BJ (cell line): Measurements from ENCODE around the gene DUSP28. TPM values are rescaled to one million over a fixed set of nuclear protein-coding genes. Genes with fewer than 3 reads are reported as not detected.
A peak's percentile ranks its signal among the peaks of the same experiment; 100 is the strongest.

Experiments used
- CTCF ChIA-PET: fragments of 350-600 bp; formaldehyde crosslinking; extraction: SDS; loops from one replicate; lab custom pipeline; 2021; ENCODE audit warnings: antibody characterized with exemption, inconsistent platforms; lab: Yijun Ruan, JAX
- POLR2A ChIA-PET: fragments of 300-600 bp; sonication (Branson Sonifier 250); formaldehyde crosslinking; extraction: SDS; loops from one replicate; lab custom pipeline; 2021; ENCODE audit warnings: antibody characterized with exemption; lab: Charles Lee
- DNase-seq: peaks from one replicate; pipeline ENCODE4 v3.0.0-alpha.2; 2011; ENCODE audit warnings: low read depth
- H3K27me3 ChIP-seq: 2 replicates; pipeline ENCODE4 v1.6.0; 2011; ENCODE audit warnings: low read length; ENCODE audit not compliant: control insufficient read depth, insufficient read depth
- H3K36me3 ChIP-seq: 2 replicates; pipeline ENCODE4 v1.5.1; 2011; ENCODE audit warnings: low read length; ENCODE audit not compliant: control insufficient read depth, insufficient read depth
- H3K4me3 ChIP-seq: 2 replicates; pipeline ENCODE4 v1.5.1; 2011; ENCODE audit warnings: low read depth, mild to moderate bottlenecking, control low read depth, low read length
- polyA plus RNA-seq: library from polyadenylated mRNA; depleted of rRNA; stranded (reverse); fragments of >200 nt; gene quantifications from 2 replicates; pipeline ENCODE4 v1.2.3, GENCODE V29; 2011; rRNA removed
- TF ChIP-seq, protein P1 (sequence below): IDR thresholded peaks from 2 replicates; pipeline ENCODE4 v1.5.1; 2011; ENCODE audit warnings: low read depth, mild to moderate bottlenecking, control low read depth, inconsistent platforms, low read length, moderate library complexity; ENCODE audit not compliant: insufficient read depth

Gene DUSP28
- polyA plus RNA-seq, 1 experiment = 3.1 TPM

DNA sequence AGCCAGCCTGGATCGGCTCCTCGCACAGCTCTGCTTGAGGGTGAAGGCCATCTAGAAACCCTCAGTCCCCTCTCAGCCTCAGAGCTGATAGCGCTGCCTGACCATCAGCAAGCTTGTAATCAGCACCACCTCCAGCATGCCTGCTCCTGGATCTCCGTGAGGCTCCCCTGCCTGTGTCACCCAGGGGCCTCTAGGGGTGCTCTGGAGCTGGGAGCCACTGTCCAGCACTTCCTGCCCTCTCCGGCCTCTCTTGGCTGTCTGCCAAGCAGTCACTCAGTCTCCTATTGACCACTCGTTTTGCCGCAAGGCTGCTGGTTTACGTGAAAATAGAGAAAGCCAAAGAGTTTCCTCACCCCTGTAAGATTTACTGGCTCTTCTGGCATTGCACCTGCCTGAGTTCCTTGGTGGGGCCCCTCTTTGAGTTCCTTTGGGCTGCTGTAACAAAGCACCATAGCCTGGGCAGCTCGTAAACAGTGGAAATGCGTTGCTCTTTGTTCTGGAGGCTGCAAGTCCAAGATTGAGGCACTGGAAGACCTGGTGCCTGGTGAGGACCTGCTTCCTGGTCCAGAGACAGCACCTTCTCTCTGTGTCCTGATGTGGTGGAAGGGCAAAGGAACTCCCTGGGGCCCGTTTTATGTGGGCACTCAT, 44.3 kb downstream of the DUSP28 start:
- POLR2A ChIA-PET = no interaction called here
- DNase-seq = no peak
- H3K27me3 ChIP-seq = no peaks in the 10 kb centered on the region
- H3K36me3 ChIP-seq = no peaks in the 10 kb centered on the region
- CTCF ChIA-PET = interaction anchor here (1.2 to 1.5 kb wide), 2 partner anchors 11 to 236 kb away, joined by 4 to 7 read pairs; no protein-coding TSS in a partner anchor
- H3K4me3 ChIP-seq = no peak overlapping the region
- TF ChIP-seq, protein P1, sequence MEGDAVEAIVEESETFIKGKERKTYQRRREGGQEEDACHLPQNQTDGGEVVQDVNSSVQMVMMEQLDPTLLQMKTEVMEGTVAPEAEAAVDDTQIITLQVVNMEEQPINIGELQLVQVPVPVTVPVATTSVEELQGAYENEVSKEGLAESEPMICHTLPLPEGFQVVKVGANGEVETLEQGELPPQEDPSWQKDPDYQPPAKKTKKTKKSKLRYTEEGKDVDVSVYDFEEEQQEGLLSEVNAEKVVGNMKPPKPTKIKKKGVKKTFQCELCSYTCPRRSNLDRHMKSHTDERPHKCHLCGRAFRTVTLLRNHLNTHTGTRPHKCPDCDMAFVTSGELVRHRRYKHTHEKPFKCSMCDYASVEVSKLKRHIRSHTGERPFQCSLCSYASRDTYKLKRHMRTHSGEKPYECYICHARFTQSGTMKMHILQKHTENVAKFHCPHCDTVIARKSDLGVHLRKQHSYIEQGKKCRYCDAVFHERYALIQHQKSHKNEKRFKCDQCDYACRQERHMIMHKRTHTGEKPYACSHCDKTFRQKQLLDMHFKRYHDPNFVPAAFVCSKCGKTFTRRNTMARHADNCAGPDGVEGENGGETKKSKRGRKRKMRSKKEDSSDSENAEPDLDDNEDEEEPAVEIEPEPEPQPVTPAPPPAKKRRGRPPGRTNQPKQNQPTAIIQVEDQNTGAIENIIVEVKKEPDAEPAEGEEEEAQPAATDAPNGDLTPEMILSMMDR = peak; percentile 57

DNA sequence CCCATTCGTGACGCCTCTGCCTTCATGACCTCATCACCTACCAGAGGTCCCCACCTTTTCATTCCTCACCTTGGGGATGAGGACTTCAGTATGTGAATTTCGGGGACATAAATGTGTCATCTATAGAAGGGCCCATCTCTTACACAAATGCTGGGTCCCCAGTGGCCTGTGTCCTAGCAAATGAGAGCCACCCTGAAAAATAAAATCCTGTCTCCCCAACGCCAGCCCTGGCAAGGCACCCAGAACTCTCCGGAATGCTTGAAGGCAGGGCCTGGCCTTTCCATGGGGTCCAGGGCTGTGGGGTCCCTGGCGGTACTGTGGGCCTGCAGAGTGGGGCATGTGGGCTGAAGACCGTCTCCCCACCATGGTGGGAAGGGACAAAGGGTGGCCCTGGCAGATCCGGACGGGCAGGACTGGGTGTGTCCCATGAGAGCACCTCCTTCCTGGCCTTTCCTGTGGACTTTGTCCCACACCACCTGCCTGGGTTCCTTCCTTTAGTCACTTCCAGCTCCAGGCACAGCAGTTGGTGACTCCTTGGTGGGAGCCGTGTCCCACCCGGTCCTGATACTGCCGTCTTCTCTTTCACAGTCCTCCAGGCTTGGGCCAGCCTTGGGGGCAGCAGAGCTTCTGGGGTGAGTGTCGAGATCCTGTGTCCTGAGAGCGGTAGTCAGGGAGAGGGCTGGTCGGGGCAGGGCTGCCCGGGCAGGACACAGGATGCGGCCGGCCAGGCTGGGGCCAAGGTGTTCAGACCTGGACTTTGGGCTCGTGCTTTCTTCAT, 45.0 kb downstream of the DUSP28 start:
- Histone ChIP-seq H3K4me3 (no peak overlapping the region), H3K36me3 (no peaks in the 10 kb centered on the region), H3K27me3 (no peaks in the 10 kb centered on the region)
- ChIA-PET POLR2A (no interaction called here), CTCF (interaction anchor here (0.8 to 1.2 kb wide), 2 partner anchors 11 kb away, joined by 3 to 4 read pairs; no protein-coding TSS in a partner anchor)
- DNase-seq = no peak
- TF ChIP-seq, protein P1 = no peak

DNA sequence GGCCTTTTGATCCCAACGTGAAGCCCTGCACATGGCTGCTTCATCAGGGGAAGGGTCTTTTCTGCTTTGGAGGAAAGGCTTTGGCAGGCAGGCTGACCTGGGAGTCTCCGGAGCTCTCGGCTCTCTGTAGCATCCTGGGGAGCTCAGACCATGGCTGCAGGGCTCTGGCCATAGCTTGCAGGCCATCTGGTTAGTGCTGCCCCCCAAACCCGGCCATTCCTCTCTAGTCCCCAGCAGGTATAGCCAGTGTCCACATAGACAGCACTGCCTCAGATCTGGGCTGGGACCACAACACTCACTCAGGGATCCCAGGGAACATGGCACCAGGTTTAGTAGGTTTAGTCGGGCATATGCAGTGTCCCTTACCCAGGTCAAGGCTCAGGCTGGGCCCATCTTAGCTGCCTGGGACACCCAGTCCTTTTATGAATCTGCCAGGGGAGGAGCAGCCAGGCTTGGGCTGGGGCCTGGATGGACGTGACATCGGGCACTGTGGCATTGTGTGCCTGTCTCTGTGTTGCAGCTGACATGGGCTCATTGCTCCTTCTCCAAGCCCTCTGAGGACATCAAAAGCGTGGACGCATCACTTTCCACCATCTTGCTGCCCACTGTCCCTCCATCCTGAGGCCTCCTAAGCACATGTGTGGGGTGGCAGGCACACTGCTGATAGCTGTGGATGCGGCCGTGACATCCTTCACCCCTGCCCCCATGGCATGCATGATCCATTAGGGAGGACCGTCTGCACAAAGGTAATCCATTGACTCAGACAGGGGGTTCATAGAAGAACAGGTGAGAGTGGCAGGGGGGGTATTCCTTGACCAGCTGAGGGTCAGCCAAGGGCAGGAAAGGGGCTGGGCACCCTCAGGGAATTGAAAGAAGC, 45.9 kb downstream of the DUSP28 start:
- no peaks in the 10 kb centered on the region for H3K27me3 ChIP-seq
- TF ChIP-seq, protein P1 = no peak
- no peak for DNase-seq
- ChIA-PET CTCF (interaction anchor here (0.8 kb wide), 1 partner anchor 12 kb away, joined by 3 read pairs; no protein-coding TSS in a partner anchor), POLR2A (no interaction called here)
- H3K36me3 ChIP-seq = no peaks in the 10 kb centered on the region
- no peak overlapping the region for H3K4me3 ChIP-seq

DNA sequence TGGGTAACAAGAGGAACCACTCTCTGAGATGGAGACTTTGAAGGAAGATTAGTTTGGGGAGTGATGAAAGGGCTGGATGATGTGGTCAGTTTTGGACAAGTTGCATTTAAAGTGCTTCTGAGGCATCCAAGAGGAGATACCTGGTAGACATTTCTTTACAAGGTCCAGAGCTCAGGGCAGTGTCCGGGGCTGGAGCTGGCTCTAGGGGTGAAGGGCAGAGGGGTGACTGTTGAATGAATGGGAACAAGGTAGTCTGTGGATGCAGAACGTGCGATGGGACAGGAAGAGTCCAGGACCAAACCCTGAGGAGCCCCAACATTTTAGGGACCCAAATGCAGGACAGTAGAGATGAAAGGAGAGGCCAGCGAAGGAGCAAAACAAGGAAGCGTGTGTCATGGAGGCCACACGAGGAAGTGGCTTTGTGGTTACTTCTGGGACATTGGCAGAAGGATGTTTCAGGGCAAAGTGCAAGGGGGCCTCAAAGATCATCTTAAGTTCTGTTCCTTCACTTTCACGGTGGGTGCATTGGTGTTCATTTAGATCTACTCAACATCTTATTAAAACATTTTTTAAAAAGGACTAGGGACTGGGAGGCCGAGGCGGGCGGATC, 51.5 kb downstream of the DUSP28 start:
- TF ChIP-seq, protein P1 = no peak
- DNase-seq = no peak
- no peaks in the 10 kb centered on the region for H3K27me3 ChIP-seq
- H3K36me3 ChIP-seq = no peaks in the 10 kb centered on the region
- no peak overlapping the region for H3K4me3 ChIP-seq
- CTCF ChIA-PET = no interaction called here
- POLR2A ChIA-PET = no interaction called here

Other genes with a start within 250 kb of the DUSP28 start
- 62.9 and 126 TPM in 2 replicates for gene GPC1, start 124.7 kb upstream of the DUSP28 start, polyA plus RNA-seq
- gene ANKMY1, start 2.4 kb upstream of the DUSP28 start, polyA plus RNA-seq = 4.4 and 6.8 TPM in 2 replicates
- 7.3 and 12.7 TPM in 2 replicates for gene RNPEPL1, start 8.1 kb downstream of the DUSP28 start, polyA plus RNA-seq
- gene CAPN10, start 26.4 kb downstream of the DUSP28 start, polyA plus RNA-seq = 7.6 and 14.9 TPM in 2 replicates
- 0.10 and 0.17 TPM in 2 replicates for gene GPR35, start 65.1 kb downstream of the DUSP28 start, polyA plus RNA-seq
- not detected in 2 replicates for gene AQP12B, start 122.5 kb downstream of the DUSP28 start, polyA plus RNA-seq
- not detected in 2 replicates for gene AQP12A, start 131.5 kb downstream of the DUSP28 start, polyA plus RNA-seq